ENCODE data around the gene LRRC8D. TPM values are rescaled to one million over a fixed set of nuclear protein-coding genes. Genes with fewer than 3 reads are reported as not detected.

LRRC8D gene
- total and polyA plus RNA-seq, 9 of the 15 experiments (the other 6 are each of a cell fraction or from before 2014, with no cell fraction given), result 3.4 to 53.9 (median 15.9) TPM

- TF ChIP-seq ZNF407 (IDR thresholded peaks at IDR 0.05; ENCODE audit: low read depth), result no peak
- 0 out of 2 replicates have a peak, but pooled peaks have one; percentile 61 for TF ChIP-seq MXI1 (IDR thresholded peaks at IDR 0.05; ENCODE audit: low read depth, low read length)
- TF ChIP-seq RBFOX2 (IDR thresholded peaks at IDR 0.05; ENCODE audit: low read depth, low read length), result no peak
- no peak for TF ChIP-seq ZFP91 (CRISPR knock-in tag; IDR thresholded peaks at IDR 0.05)
- no peak for TF ChIP-seq ZNF76 (CRISPR knock-in tag; IDR thresholded peaks at IDR 0.05; ENCODE audit: borderline replicate concordance)
- TF ChIP-seq EP300 (IDR thresholded peaks at IDR 0.05; ENCODE audit: low read length), result peak; percentile 85
- TF ChIP-seq TBP (optimal IDR thresholded peaks at IDR 0.05; ENCODE audit: low read depth, low read length), result peak; percentile 17
- TF ChIP-seq OTX1 (CRISPR knock-in tag; IDR thresholded peaks at IDR 0.05), result no peak
- 0 out of 4 replicates have a peak, but pooled peaks of 1 of the 2 experiments have one; percentile 10 for TF ChIP-seq UBTF (IDR thresholded peaks at IDR 0.05; ENCODE audit: borderline replicate concordance in 1 of 2, low read depth in 2 of 2, low read length in 2 of 2)
- TF ChIP-seq ZNF384 (IDR thresholded peaks at IDR 0.05; ENCODE audit: low read depth, low read length), result no peak
- TF ChIP-seq CTCFL (IDR thresholded peaks at IDR 0.05; ENCODE audit: borderline replicate concordance, insufficient read depth, low read depth, low read length, poor library complexity, severe bottlenecking), result no peak
These were observed 2.3 kb downstream of the LRRC8D start (continued) for GRCh38 chr1:89822999-89823628.
